Endothelial cell of umbilical vein (primary cell): Measurements from ENCODE around the gene TECTA. TPM values are rescaled to one million over a fixed set of nuclear protein-coding genes. Genes with fewer than 3 reads are reported as not detected.

Experiments
- BruUV-seq: library from RNA; stranded (reverse); fragments of 400-500 nt; replicated peaks from 2 replicates; lab custom pipeline; 2021; lab: Mats Ljungman, UMichigan
- CTCF ChIA-PET: fragments of 300-600, 350-600 bp; sonication (Branson Sonifier 250); formaldehyde crosslinking; loops from one replicate; lab custom pipeline; 2021; ENCODE audit warnings: antibody characterized with exemption, inconsistent platforms; lab: Charles Lee
- POLR2A ChIA-PET: fragments of 300-600, 350-600 bp; sonication (Branson Sonifier 250); formaldehyde crosslinking; loops from one replicate; lab custom pipeline; 2021; ENCODE audit warnings: antibody characterized with exemption, inconsistent platforms; lab: Charles Lee
- DNase-seq: peaks from one replicate; pipeline ENCODE4 v3.0.0-alpha.2; 2011; ENCODE audit warnings: low read depth, low spot score
- FAIRE-seq: peaks from 2 replicates; lab custom pipeline; 2011; peaks lifted over from hg19 to GRCh38; lab: Jason Lieb, UNC
- H2AFZ ChIP-seq: 2 replicates; pipeline ENCODE4 v1.6.0; 2012; ENCODE audit warnings: low read depth, low read length, control low read depth, inconsistent platforms
- H3K27ac ChIP-seq: 2 replicates; pipeline ENCODE4 v1.5.1; 2011; ENCODE audit warnings: low read depth, mild to moderate bottlenecking, control low read depth, low read length, moderate library complexity; ENCODE audit not compliant: insufficient read depth
- H3K27me3 ChIP-seq, 2 experiments: 2 replicates each; pipeline versions ENCODE4 v1.6.0 to v1.6.1; 2011; ENCODE audit warnings: low read length in 2 of 2, mixed read lengths in 1 of 2; ENCODE audit not compliant: control insufficient read depth in 2 of 2, insufficient read depth in 2 of 2
- H3K36me3 ChIP-seq, 2 experiments: 2 replicates in 1 of 2; 3 replicates in 1 of 2; pipeline ENCODE4 v1.5.1; 2011; ENCODE audit warnings: low read length in 2 of 2, mild to moderate bottlenecking in 1 of 2, moderate library complexity in 1 of 2; ENCODE audit not compliant: control insufficient read depth in 2 of 2, insufficient read depth in 2 of 2; ENCODE audit errors: extremely low read depth in 1 of 2
- H3K4me1 ChIP-seq: 3 replicates; pipeline ENCODE4 v1.5.1; 2011; ENCODE audit warnings: mild to moderate bottlenecking, low read length; ENCODE audit not compliant: control insufficient read depth, insufficient read depth; ENCODE audit errors: extremely low read depth
- H3K4me2 ChIP-seq: 2 replicates; pipeline ENCODE4 v1.6.1; 2011; ENCODE audit warnings: low read length, control low read depth, mixed read lengths; ENCODE audit not compliant: insufficient read depth
- H3K4me3 ChIP-seq, 3 experiments: fragments of 200-600 bp in 1 of 3; sonication (generic), shearing (Covaris generic) in 1 of 3; replicated peaks in 1 of 3; 2 replicates each; pipeline ENCODE4 v1.5.1; 2011 to 2016; ENCODE audit warnings: control low read depth in 3 of 3, low read length in 3 of 3, mild to moderate bottlenecking in 2 of 3, inconsistent platforms in 1 of 3, low read depth in 1 of 3, moderate library complexity in 1 of 3; ENCODE audit not compliant: insufficient read depth in 1 of 3
- H3K79me2 ChIP-seq: 2 replicates; pipeline ENCODE4 v1.6.0; 2012; ENCODE audit warnings: low read length, inconsistent platforms; ENCODE audit not compliant: control insufficient read depth, insufficient read depth
- H3K9ac ChIP-seq: replicated peaks from 2 replicates; pipeline ENCODE3; 2011; ENCODE audit warnings: low read length, control low read depth; ENCODE audit not compliant: insufficient read depth; ENCODE audit errors: extremely low read depth
- H3K9me1 ChIP-seq: replicated peaks from 3 replicates; pipeline ENCODE4 v1.6.0; 2011; ENCODE audit warnings: mild to moderate bottlenecking, low read length; ENCODE audit not compliant: control insufficient read depth, insufficient read depth; ENCODE audit errors: extremely low read depth
- H3K9me3 ChIP-seq: replicated peaks from 2 replicates; pipeline ENCODE4 v1.5.1; 2012; ENCODE audit warnings: low read length, inconsistent platforms; ENCODE audit not compliant: control insufficient read depth, insufficient read depth
- H4K20me1 ChIP-seq: replicated peaks from 2 replicates; pipeline ENCODE3; 2011; ENCODE audit warnings: mild to moderate bottlenecking, low read length; ENCODE audit not compliant: control insufficient read depth, insufficient read depth; ENCODE audit errors: extremely low read depth
- EZH2 ChIP-seq: IDR thresholded peaks from 2 replicates; pipeline ENCODE4 v1.6.1; 2012; ENCODE audit warnings: borderline replicate concordance, low read depth, mild to moderate bottlenecking, moderate library complexity, low read length, inconsistent platforms; ENCODE audit not compliant: severe bottlenecking
- FOS ChIP-seq: IDR thresholded peaks from 2 replicates; pipeline ENCODE4 v1.6.1; 2011; ENCODE audit warnings: mild to moderate bottlenecking, low read length, moderate library complexity, borderline replicate concordance; ENCODE audit not compliant: insufficient read depth
- GATA2 ChIP-seq: IDR thresholded peaks from 2 replicates; pipeline ENCODE4 v1.7.0; 2011; ENCODE audit warnings: low read depth, mild to moderate bottlenecking, moderate library complexity, mixed read lengths, low read length; ENCODE audit not compliant: insufficient read length, insufficient read depth
- JUN ChIP-seq: IDR thresholded peaks from 2 replicates; pipeline ENCODE4 v1.6.1; 2011; ENCODE audit warnings: borderline replicate concordance, low read depth; ENCODE audit not compliant: insufficient read length, insufficient read depth
- MYC ChIP-seq: IDR thresholded peaks from one replicate; pipeline ENCODE4 v1.6.1; 2011; ENCODE audit warnings: mild to moderate bottlenecking, low read depth, low read length
- POLR2A ChIP-seq: IDR thresholded peaks from 2 replicates; pipeline ENCODE4 v1.6.1; 2012; ENCODE audit warnings: low read depth, mild to moderate bottlenecking, control low read depth, low read length
- POLR2AphosphoS5 ChIP-seq: IDR thresholded peaks from 2 replicates; pipeline ENCODE4 v1.6.1; 2012; ENCODE audit warnings: low read depth, mild to moderate bottlenecking, control low read depth, low read length, moderate library complexity; ENCODE audit not compliant: insufficient read depth
- dilution Hi-C: fragments of 300-500 bp; cut with MboI; formaldehyde crosslinking; loops from one replicate; pipeline ENCODE4 v1.15.0; 2019; ENCODE audit warnings: low sequenced_read_pairs; ENCODE audit not compliant: extremely low pct_ligation_motif_present
- intact Hi-C: fragments of 100-400 bp; cut with micrococcal nuclease; formaldehyde crosslinking; loops from one replicate; pipeline ENCODE4 v1.10.0; 2022
- polyA plus RNA-seq, 4 experiments: library from polyadenylated mRNA; depleted of rRNA in 3 of 4; stranded (reverse) in 3 of 4; unstranded in 1 of 4; fragments of >200 nt; gene quantifications; 2 replicates each; pipeline versions ENCODE4 v1.2.1 to v1.2.3, GENCODE V29; 2011 to 2012; ENCODE audit warnings: missing spikeins in 1 of 4
- total RNA-seq: library from RNA; stranded (reverse); gene quantifications from 2 replicates; pipeline ENCODE4 v1.2.3, GENCODE V29; 2021
- TF ChIP-seq, protein P1 (sequence below), 2 donors: IDR thresholded peaks; 1 replicate in 1 of 2; 2 replicates in 1 of 2; pipeline ENCODE4 v1.5.1; 2011; ENCODE audit warnings: low read length in 2 of 2, mild to moderate bottlenecking in 2 of 2, moderate library complexity in 2 of 2, control low read depth in 1 of 2, inconsistent platforms in 1 of 2, low read depth in 1 of 2; ENCODE audit not compliant: insufficient read depth in 1 of 2; ENCODE audit errors: extremely low read depth in 1 of 2
- TF ChIP-seq, protein P2 (sequence below): IDR thresholded peaks from 2 replicates; pipeline ENCODE4 v1.6.1; 2011; ENCODE audit not compliant: insufficient read depth, insufficient read length

The TECTA gene
- total and polyA plus RNA-seq, 2 donors (not counting 3 experiments of a cell fraction or from before 2014, with no cell fraction given), result 0.44 to 0.69 TPM

DNA sequence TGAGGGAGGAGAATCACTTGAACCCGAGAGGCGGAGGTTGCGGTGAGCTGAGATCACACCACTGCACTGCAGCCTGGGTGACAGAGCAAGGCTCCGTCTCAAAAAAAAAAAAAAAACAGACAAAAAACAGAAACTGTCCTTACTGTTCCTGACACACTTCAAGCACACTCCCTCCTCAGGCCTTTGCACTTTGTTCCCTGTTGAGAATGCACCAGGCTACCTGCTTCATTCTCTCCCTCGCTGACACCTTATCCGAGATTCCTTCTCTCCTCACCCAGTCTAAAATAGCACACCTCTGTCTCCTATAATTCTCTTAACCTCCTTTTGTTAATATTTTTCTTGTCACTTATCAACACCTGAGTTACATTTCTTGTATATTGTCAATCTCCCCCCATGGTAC is 32.3 kb upstream of the TECTA start:
- no peak for TF ChIP-seq JUN
- TF ChIP-seq, protein P1, sequence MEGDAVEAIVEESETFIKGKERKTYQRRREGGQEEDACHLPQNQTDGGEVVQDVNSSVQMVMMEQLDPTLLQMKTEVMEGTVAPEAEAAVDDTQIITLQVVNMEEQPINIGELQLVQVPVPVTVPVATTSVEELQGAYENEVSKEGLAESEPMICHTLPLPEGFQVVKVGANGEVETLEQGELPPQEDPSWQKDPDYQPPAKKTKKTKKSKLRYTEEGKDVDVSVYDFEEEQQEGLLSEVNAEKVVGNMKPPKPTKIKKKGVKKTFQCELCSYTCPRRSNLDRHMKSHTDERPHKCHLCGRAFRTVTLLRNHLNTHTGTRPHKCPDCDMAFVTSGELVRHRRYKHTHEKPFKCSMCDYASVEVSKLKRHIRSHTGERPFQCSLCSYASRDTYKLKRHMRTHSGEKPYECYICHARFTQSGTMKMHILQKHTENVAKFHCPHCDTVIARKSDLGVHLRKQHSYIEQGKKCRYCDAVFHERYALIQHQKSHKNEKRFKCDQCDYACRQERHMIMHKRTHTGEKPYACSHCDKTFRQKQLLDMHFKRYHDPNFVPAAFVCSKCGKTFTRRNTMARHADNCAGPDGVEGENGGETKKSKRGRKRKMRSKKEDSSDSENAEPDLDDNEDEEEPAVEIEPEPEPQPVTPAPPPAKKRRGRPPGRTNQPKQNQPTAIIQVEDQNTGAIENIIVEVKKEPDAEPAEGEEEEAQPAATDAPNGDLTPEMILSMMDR (IDR thresholded peaks at IDR 0.05; ENCODE audit: extremely low read depth in 1 of 2, insufficient read depth in 1 of 2, low read depth in 1 of 2, low read length in 2 of 2), result no peak
- TF ChIP-seq GATA2, result no peak
- TF ChIP-seq MYC, result no peak
- no peak for TF ChIP-seq POLR2AphosphoS5
- TF ChIP-seq EZH2, result no peak
- TF ChIP-seq, protein P2, sequence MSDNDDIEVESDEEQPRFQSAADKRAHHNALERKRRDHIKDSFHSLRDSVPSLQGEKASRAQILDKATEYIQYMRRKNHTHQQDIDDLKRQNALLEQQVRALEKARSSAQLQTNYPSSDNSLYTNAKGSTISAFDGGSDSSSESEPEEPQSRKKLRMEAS, result no peak
- no peak for TF ChIP-seq POLR2A
- no peak for TF ChIP-seq FOS
- no TSS peak for BruUV-seq
- dilution Hi-C loops, result no loop called here
- no peaks in the 10 kb centered on the region for H3K27me3 ChIP-seq
- intact Hi-C loops, result no loop called here
- no peak overlapping the region for H3K9ac ChIP-seq
- H3K9me3 ChIP-seq, result no peaks in the 10 kb centered on the region
- DNase-seq (no peak), FAIRE-seq (no peak)
- CTCF ChIA-PET, result no interaction called here
- no peaks in the 10 kb centered on the region for H3K79me2 ChIP-seq
- no peaks in the 10 kb centered on the region for H3K9me1 ChIP-seq
- peaks cover 6% of the 10 kb centered on the region for H3K4me1 ChIP-seq
- H4K20me1 ChIP-seq, result no peaks in the 10 kb centered on the region
- no peak overlapping the region for H3K4me2 ChIP-seq
- no peak overlapping the region for H2AFZ ChIP-seq
- H3K27ac ChIP-seq, result no peak overlapping the region
- POLR2A ChIA-PET, result no interaction called here
- H3K36me3 ChIP-seq, result peaks cover 0 to 1% of the 10 kb centered on the region in 2 experiments
- H3K4me3 ChIP-seq, result no peak overlapping the region
